Keratinocyte (primary cell): ENCODE measurements around the gene CDA. TPM values are rescaled to one million over a fixed set of nuclear protein-coding genes. Genes with fewer than 3 reads are reported as not detected.

Source experiments
- DNase-seq: peaks from one replicate; pipeline ENCODE4 v3.0.0-alpha.2; 2011; ENCODE audit warnings: low read depth, missing footprints, low spot score
- FAIRE-seq: peaks from 2 replicates; lab custom pipeline; 2011; peaks lifted over from hg19 to GRCh38; lab: Jason Lieb, UNC
- H2AFZ ChIP-seq: 2 replicates; pipeline ENCODE4 v1.6.0; 2012; ENCODE audit warnings: low read length, control low read depth, inconsistent platforms; ENCODE audit not compliant: control insufficient read depth
- H3K27ac ChIP-seq: 2 replicates; pipeline ENCODE4 v1.5.1; 2011; ENCODE audit warnings: low read length; ENCODE audit not compliant: control insufficient read depth, insufficient read depth
- H3K27me3 ChIP-seq: 3 replicates; pipeline ENCODE4 v1.6.0; 2011; ENCODE audit warnings: low read length; ENCODE audit not compliant: control insufficient read depth, insufficient read depth; ENCODE audit errors: extremely low read depth
- H3K36me3 ChIP-seq, 2 experiments: 2 replicates in 1 of 2; 3 replicates in 1 of 2; pipeline ENCODE4 v1.5.1; 2011; ENCODE audit warnings: low read length in 2 of 2, mild to moderate bottlenecking in 1 of 2; ENCODE audit not compliant: control insufficient read depth in 2 of 2, insufficient read depth in 2 of 2; ENCODE audit errors: extremely low read depth in 1 of 2
- H3K4me1 ChIP-seq: 3 replicates; pipeline ENCODE4 v1.5.1; 2011; ENCODE audit warnings: low read length; ENCODE audit not compliant: control insufficient read depth, insufficient read depth; ENCODE audit errors: extremely low read depth
- H3K4me2 ChIP-seq: 3 replicates; pipeline ENCODE4 v1.6.0; 2011; ENCODE audit warnings: low read depth, low read length; ENCODE audit not compliant: control insufficient read depth, insufficient read depth; ENCODE audit errors: extremely low read depth
- H3K4me3 ChIP-seq, 3 experiments: fragments of 200-600 bp in 1 of 3; sonication (generic) in 1 of 3; 2 replicates in 2 of 3; 3 replicates in 1 of 3; pipeline ENCODE4 v1.5.1; 2011 to 2016; ENCODE audit warnings: low read length in 3 of 3, mild to moderate bottlenecking in 3 of 3, control low read depth in 2 of 3, inconsistent platforms in 1 of 3, low read depth in 1 of 3, mixed read lengths in 1 of 3, mixed run types in 1 of 3, moderate library complexity in 1 of 3; ENCODE audit not compliant: control insufficient read depth in 2 of 3, insufficient read depth in 2 of 3; ENCODE audit errors: extremely low read depth in 1 of 3
- H3K79me2 ChIP-seq: 2 replicates; pipeline ENCODE4 v1.6.0; 2012; ENCODE audit warnings: low read length; ENCODE audit not compliant: control insufficient read depth, insufficient read depth
- H3K9ac ChIP-seq: 3 replicates; pipeline ENCODE4 v1.6.0; 2011; ENCODE audit warnings: low read length; ENCODE audit not compliant: control insufficient read depth, insufficient read depth; ENCODE audit errors: extremely low read depth
- H3K9me1 ChIP-seq: 3 replicates; pipeline ENCODE4 v1.6.0; 2011; ENCODE audit warnings: low read length; ENCODE audit not compliant: control insufficient read depth, insufficient read depth; ENCODE audit errors: extremely low read depth
- H3K9me3 ChIP-seq: 2 replicates; pipeline ENCODE4 v1.5.1; 2012; ENCODE audit warnings: low read depth, low read length; ENCODE audit not compliant: control insufficient read depth
- H4K20me1 ChIP-seq: 3 replicates; pipeline ENCODE4 v1.6.0; 2011; ENCODE audit warnings: low read length; ENCODE audit not compliant: control insufficient read depth, insufficient read depth; ENCODE audit errors: extremely low read depth
- EZH2 ChIP-seq: IDR thresholded peaks from one replicate; pipeline ENCODE4 v1.6.1; 2012; ENCODE audit warnings: inconsistent platforms, mild to moderate bottlenecking, low read length, moderate library complexity
- dilution Hi-C: fragments of 300-500 bp; cut with MboI; formaldehyde crosslinking; loops from one replicate; pipeline ENCODE4 v1.7.0; 2020; ENCODE audit warnings: low sequenced_read_pairs; ENCODE audit not compliant: extremely low pct_ligation_motif_present
- polyA plus RNA-seq, 5 experiments: library from polyadenylated mRNA; depleted of rRNA in 3 of 5; stranded (reverse) in 3 of 5; stranded (forward) in 1 of 5; unstranded in 1 of 5; fragments of >200 nt; gene quantifications; 1 replicate in 1 of 5; 2 replicates in 3 of 5; 3 replicates in 1 of 5; pipeline versions ENCODE4 v1.2.1 to v1.2.3, GENCODE V29; 2011 to 2012; ENCODE audit warnings: missing spikeins in 2 of 5, low read depth in 1 of 5, low replicate concordance in 1 of 5
- TF ChIP-seq, protein P1 (sequence below), 3 experiments: IDR thresholded peaks in 1 of 3; conservative IDR thresholded peaks in 1 of 3; optimal IDR thresholded peaks in 1 of 3; 2 replicates in 2 of 3; 3 replicates in 1 of 3; pipeline versions ENCODE3 to v1.5.1; 2011; ENCODE audit warnings: low read length in 3 of 3, mild to moderate bottlenecking in 3 of 3, moderate library complexity in 2 of 3, control low read depth in 1 of 3, inconsistent platforms in 1 of 3; ENCODE audit not compliant: insufficient read depth in 2 of 3; ENCODE audit errors: extremely low read depth in 1 of 3

CDA gene
- polyA plus RNA-seq, 1 donor (not counting 4 experiments of a cell fraction or from before 2014, with no cell fraction given): 44.9 TPM

DNA sequence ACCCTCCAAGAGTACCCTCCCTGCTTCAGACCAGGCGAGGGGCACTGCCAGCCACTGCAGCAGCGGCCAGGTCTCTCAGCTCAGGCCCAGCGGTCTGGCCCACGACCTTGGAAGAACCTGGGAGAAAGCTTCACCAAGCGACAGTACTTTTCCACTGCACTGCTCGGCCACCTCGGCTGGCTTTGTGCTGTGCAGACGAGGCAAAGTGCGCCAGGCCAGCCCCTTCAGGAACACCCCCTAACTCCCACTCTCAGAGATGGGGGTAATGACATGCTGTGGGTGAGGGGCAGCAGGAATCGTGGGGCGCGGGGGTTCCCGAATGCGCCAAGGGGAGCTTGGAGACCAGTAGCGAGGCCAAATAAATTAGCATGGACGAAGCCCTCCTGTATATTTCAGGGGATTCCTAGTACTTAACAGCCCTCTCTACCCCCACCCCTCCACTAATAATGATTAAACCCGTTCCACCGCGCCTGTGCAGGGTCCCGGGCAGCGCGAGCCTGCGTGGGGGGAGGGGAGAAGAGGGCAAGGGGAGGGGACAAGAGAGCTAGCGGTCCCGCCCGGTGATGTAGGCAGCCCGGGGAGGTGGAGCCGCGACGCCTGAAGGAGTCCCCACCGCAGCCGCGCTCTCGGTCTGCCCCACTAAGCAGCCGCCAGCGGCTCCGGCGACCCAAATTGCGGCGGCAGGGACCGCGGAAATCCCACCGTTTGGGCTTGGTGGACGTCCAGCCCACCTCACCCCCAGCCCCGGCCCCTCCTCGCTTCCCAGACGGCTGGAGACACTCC is 36.8 kb upstream of the CDA start, which contains the start of gene FAM43B:
Gene FAM43B, plus strand, starts transcription at position 629 of the 783 bp plus-strand sequence. CDS start 401 bp downstream, outside the sequence.
- no peaks in the 10 kb centered on the region for H3K79me2 ChIP-seq
- peak within 1 kb of the TSS; percentile 42 for H3K4me2 ChIP-seq
- H3K9me1 ChIP-seq: no peaks in the 10 kb centered on the region
- FAIRE-seq (no peak), DNase-seq (no peak)
- H3K9ac ChIP-seq: no peak within 1 kb of the TSS
- no peaks in the 10 kb centered on the region for H4K20me1 ChIP-seq
- dilution Hi-C loops: no loop called here
- H3K4me3 ChIP-seq: peak within 1 kb of the TSS in 1 of 3 experiments; percentile 31
- no peak for TF ChIP-seq EZH2
- TF ChIP-seq, protein P1, sequence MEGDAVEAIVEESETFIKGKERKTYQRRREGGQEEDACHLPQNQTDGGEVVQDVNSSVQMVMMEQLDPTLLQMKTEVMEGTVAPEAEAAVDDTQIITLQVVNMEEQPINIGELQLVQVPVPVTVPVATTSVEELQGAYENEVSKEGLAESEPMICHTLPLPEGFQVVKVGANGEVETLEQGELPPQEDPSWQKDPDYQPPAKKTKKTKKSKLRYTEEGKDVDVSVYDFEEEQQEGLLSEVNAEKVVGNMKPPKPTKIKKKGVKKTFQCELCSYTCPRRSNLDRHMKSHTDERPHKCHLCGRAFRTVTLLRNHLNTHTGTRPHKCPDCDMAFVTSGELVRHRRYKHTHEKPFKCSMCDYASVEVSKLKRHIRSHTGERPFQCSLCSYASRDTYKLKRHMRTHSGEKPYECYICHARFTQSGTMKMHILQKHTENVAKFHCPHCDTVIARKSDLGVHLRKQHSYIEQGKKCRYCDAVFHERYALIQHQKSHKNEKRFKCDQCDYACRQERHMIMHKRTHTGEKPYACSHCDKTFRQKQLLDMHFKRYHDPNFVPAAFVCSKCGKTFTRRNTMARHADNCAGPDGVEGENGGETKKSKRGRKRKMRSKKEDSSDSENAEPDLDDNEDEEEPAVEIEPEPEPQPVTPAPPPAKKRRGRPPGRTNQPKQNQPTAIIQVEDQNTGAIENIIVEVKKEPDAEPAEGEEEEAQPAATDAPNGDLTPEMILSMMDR (optimal IDR thresholded peaks at IDR 0.05 in 1 of 3, IDR thresholded peaks at IDR 0.05 in 1 of 3, conservative IDR thresholded peaks at IDR 0.05 in 1 of 3; ENCODE audit: extremely low read depth in 1 of 3, insufficient read depth in 2 of 3, low read length in 3 of 3): no peak
- no peak within 1 kb of the TSS for H3K27ac ChIP-seq
- H3K9me3 ChIP-seq: no peaks in the 10 kb centered on the region
- peaks cover 59% of the 10 kb centered on the region for H3K27me3 ChIP-seq
- no peaks in the 10 kb centered on the region for H3K36me3 ChIP-seq
- H2AFZ ChIP-seq: no peak within 1 kb of the TSS
- H3K4me1 ChIP-seq: peaks cover 5% of the 10 kb centered on the region

DNA sequence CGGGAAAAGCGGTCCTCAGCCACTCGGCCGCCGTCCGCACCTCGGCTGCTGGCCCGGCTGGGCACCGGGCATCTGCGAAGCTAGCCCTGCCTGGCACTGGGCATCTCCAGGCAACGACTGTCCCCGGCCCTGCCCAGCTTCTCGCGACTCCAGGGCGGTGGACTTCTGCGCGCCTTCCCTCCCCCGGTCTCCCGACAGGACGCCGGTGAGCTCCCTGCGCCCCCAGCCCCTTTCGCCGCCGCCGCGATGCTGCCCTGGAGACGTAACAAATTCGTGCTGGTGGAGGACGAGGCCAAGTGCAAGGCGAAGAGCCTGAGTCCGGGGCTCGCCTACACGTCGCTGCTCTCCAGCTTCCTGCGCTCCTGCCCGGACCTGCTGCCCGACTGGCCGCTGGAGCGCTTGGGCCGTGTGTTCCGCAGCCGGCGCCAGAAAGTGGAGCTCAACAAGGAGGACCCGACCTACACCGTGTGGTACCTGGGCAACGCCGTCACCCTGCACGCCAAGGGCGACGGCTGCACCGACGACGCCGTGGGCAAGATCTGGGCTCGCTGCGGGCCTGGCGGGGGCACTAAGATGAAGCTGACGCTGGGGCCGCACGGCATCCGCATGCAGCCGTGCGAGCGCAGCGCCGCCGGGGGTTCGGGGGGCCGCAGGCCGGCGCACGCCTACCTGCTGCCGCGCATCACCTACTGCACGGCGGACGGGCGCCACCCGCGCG is 36.0 kb upstream of the CDA start:
- Histone ChIP-seq H3K4me3 (peak overlapping the region in 1 of 3 experiments; percentile 31), H3K36me3 (no peaks in the 10 kb centered on the region), H3K9ac (no peak overlapping the region), H3K27ac (no peak overlapping the region), H3K9me1 (no peaks in the 10 kb centered on the region), H3K79me2 (no peaks in the 10 kb centered on the region), H3K9me3 (no peaks in the 10 kb centered on the region), H4K20me1 (no peaks in the 10 kb centered on the region), H3K4me1 (peaks cover 5% of the 10 kb centered on the region), H2AFZ (no peak overlapping the region), H3K27me3 (peaks cover 57% of the 10 kb centered on the region), H3K4me2 (peak overlapping the region; percentile 42)
- FAIRE-seq (no peak), DNase-seq (no peak)
- peak; percentile 86 for TF ChIP-seq EZH2
- TF ChIP-seq, protein P1 (optimal IDR thresholded peaks at IDR 0.05 in 1 of 3, IDR thresholded peaks at IDR 0.05 in 1 of 3, conservative IDR thresholded peaks at IDR 0.05 in 1 of 3; ENCODE audit: extremely low read depth in 1 of 3, insufficient read depth in 2 of 3, low read length in 3 of 3): no peak
- dilution Hi-C loops: no loop called here
